Endothelial cell of umbilical vein (primary cell): Measurements from ENCODE around the gene OOSP4B. TPM values are rescaled to one million over a fixed set of nuclear protein-coding genes. Genes with fewer than 3 reads are reported as not detected.

Experiments
- BruUV-seq: library from RNA; stranded (reverse); fragments of 400-500 nt; replicated peaks from 2 replicates; lab custom pipeline; 2021; lab: Mats Ljungman, UMichigan
- CTCF ChIA-PET: fragments of 300-600, 350-600 bp; sonication (Branson Sonifier 250); formaldehyde crosslinking; loops from one replicate; lab custom pipeline; 2021; ENCODE audit warnings: antibody characterized with exemption, inconsistent platforms; lab: Charles Lee
- POLR2A ChIA-PET: fragments of 300-600, 350-600 bp; sonication (Branson Sonifier 250); formaldehyde crosslinking; loops from one replicate; lab custom pipeline; 2021; ENCODE audit warnings: antibody characterized with exemption, inconsistent platforms; lab: Charles Lee
- DNase-seq: peaks from one replicate; pipeline ENCODE4 v3.0.0-alpha.2; 2011; ENCODE audit warnings: low read depth, low spot score
- FAIRE-seq: peaks from 2 replicates; lab custom pipeline; 2011; peaks lifted over from hg19 to GRCh38; lab: Jason Lieb, UNC
- H2AFZ ChIP-seq: 2 replicates; pipeline ENCODE4 v1.6.0; 2012; ENCODE audit warnings: low read depth, low read length, control low read depth, inconsistent platforms
- H3K27ac ChIP-seq: 2 replicates; pipeline ENCODE4 v1.5.1; 2011; ENCODE audit warnings: low read depth, mild to moderate bottlenecking, control low read depth, low read length, moderate library complexity; ENCODE audit not compliant: insufficient read depth
- H3K27me3 ChIP-seq, 2 experiments: 2 replicates each; pipeline versions ENCODE4 v1.6.0 to v1.6.1; 2011; ENCODE audit warnings: low read length in 2 of 2, mixed read lengths in 1 of 2; ENCODE audit not compliant: control insufficient read depth in 2 of 2, insufficient read depth in 2 of 2
- H3K36me3 ChIP-seq, 2 experiments: 2 replicates in 1 of 2; 3 replicates in 1 of 2; pipeline ENCODE4 v1.5.1; 2011; ENCODE audit warnings: low read length in 2 of 2, mild to moderate bottlenecking in 1 of 2, moderate library complexity in 1 of 2; ENCODE audit not compliant: control insufficient read depth in 2 of 2, insufficient read depth in 2 of 2; ENCODE audit errors: extremely low read depth in 1 of 2
- H3K4me1 ChIP-seq: 3 replicates; pipeline ENCODE4 v1.5.1; 2011; ENCODE audit warnings: mild to moderate bottlenecking, low read length; ENCODE audit not compliant: control insufficient read depth, insufficient read depth; ENCODE audit errors: extremely low read depth
- H3K4me2 ChIP-seq: 2 replicates; pipeline ENCODE4 v1.6.1; 2011; ENCODE audit warnings: low read length, control low read depth, mixed read lengths; ENCODE audit not compliant: insufficient read depth
- H3K4me3 ChIP-seq, 3 experiments: fragments of 200-600 bp in 1 of 3; sonication (generic), shearing (Covaris generic) in 1 of 3; replicated peaks in 1 of 3; 2 replicates each; pipeline ENCODE4 v1.5.1; 2011 to 2016; ENCODE audit warnings: control low read depth in 3 of 3, low read length in 3 of 3, mild to moderate bottlenecking in 2 of 3, inconsistent platforms in 1 of 3, low read depth in 1 of 3, moderate library complexity in 1 of 3; ENCODE audit not compliant: insufficient read depth in 1 of 3
- H3K79me2 ChIP-seq: 2 replicates; pipeline ENCODE4 v1.6.0; 2012; ENCODE audit warnings: low read length, inconsistent platforms; ENCODE audit not compliant: control insufficient read depth, insufficient read depth
- H3K9ac ChIP-seq: replicated peaks from 2 replicates; pipeline ENCODE3; 2011; ENCODE audit warnings: low read length, control low read depth; ENCODE audit not compliant: insufficient read depth; ENCODE audit errors: extremely low read depth
- H3K9me1 ChIP-seq: replicated peaks from 3 replicates; pipeline ENCODE4 v1.6.0; 2011; ENCODE audit warnings: mild to moderate bottlenecking, low read length; ENCODE audit not compliant: control insufficient read depth, insufficient read depth; ENCODE audit errors: extremely low read depth
- H3K9me3 ChIP-seq: replicated peaks from 2 replicates; pipeline ENCODE4 v1.5.1; 2012; ENCODE audit warnings: low read length, inconsistent platforms; ENCODE audit not compliant: control insufficient read depth, insufficient read depth
- H4K20me1 ChIP-seq: replicated peaks from 2 replicates; pipeline ENCODE3; 2011; ENCODE audit warnings: mild to moderate bottlenecking, low read length; ENCODE audit not compliant: control insufficient read depth, insufficient read depth; ENCODE audit errors: extremely low read depth
- CTCF ChIP-seq, 2 donors: IDR thresholded peaks; 1 replicate in 1 of 2; 2 replicates in 1 of 2; pipeline ENCODE4 v1.5.1; 2011; ENCODE audit warnings: low read length in 2 of 2, mild to moderate bottlenecking in 2 of 2, moderate library complexity in 2 of 2, control low read depth in 1 of 2, inconsistent platforms in 1 of 2, low read depth in 1 of 2; ENCODE audit not compliant: insufficient read depth in 1 of 2; ENCODE audit errors: extremely low read depth in 1 of 2
- EZH2 ChIP-seq: IDR thresholded peaks from 2 replicates; pipeline ENCODE4 v1.6.1; 2012; ENCODE audit warnings: borderline replicate concordance, low read depth, mild to moderate bottlenecking, moderate library complexity, low read length, inconsistent platforms; ENCODE audit not compliant: severe bottlenecking
- FOS ChIP-seq: IDR thresholded peaks from 2 replicates; pipeline ENCODE4 v1.6.1; 2011; ENCODE audit warnings: mild to moderate bottlenecking, low read length, moderate library complexity, borderline replicate concordance; ENCODE audit not compliant: insufficient read depth
- GATA2 ChIP-seq: IDR thresholded peaks from 2 replicates; pipeline ENCODE4 v1.7.0; 2011; ENCODE audit warnings: low read depth, mild to moderate bottlenecking, moderate library complexity, mixed read lengths, low read length; ENCODE audit not compliant: insufficient read length, insufficient read depth
- JUN ChIP-seq: IDR thresholded peaks from 2 replicates; pipeline ENCODE4 v1.6.1; 2011; ENCODE audit warnings: borderline replicate concordance, low read depth; ENCODE audit not compliant: insufficient read length, insufficient read depth
- MYC ChIP-seq: IDR thresholded peaks from one replicate; pipeline ENCODE4 v1.6.1; 2011; ENCODE audit warnings: mild to moderate bottlenecking, low read depth, low read length
- POLR2A ChIP-seq: IDR thresholded peaks from 2 replicates; pipeline ENCODE4 v1.6.1; 2012; ENCODE audit warnings: low read depth, mild to moderate bottlenecking, control low read depth, low read length
- POLR2AphosphoS5 ChIP-seq: IDR thresholded peaks from 2 replicates; pipeline ENCODE4 v1.6.1; 2012; ENCODE audit warnings: low read depth, mild to moderate bottlenecking, control low read depth, low read length, moderate library complexity; ENCODE audit not compliant: insufficient read depth
- dilution Hi-C: fragments of 300-500 bp; cut with MboI; formaldehyde crosslinking; loops from one replicate; pipeline ENCODE4 v1.15.0; 2019; ENCODE audit warnings: low sequenced_read_pairs; ENCODE audit not compliant: extremely low pct_ligation_motif_present
- intact Hi-C: fragments of 100-400 bp; cut with micrococcal nuclease; formaldehyde crosslinking; loops from one replicate; pipeline ENCODE4 v1.10.0; 2022
- polyA plus RNA-seq, 4 experiments: library from polyadenylated mRNA; depleted of rRNA in 3 of 4; stranded (reverse) in 3 of 4; unstranded in 1 of 4; fragments of >200 nt; gene quantifications; 2 replicates each; pipeline versions ENCODE4 v1.2.1 to v1.2.3, GENCODE V29; 2011 to 2012; ENCODE audit warnings: missing spikeins in 1 of 4
- total RNA-seq: library from RNA; stranded (reverse); gene quantifications from 2 replicates; pipeline ENCODE4 v1.2.3, GENCODE V29; 2021
- TF ChIP-seq, protein P1 (sequence below): IDR thresholded peaks from 2 replicates; pipeline ENCODE4 v1.6.1; 2011; ENCODE audit not compliant: insufficient read depth, insufficient read length

OOSP4B gene
- total and polyA plus RNA-seq, 2 donors (not counting 3 experiments of a cell fraction or from before 2014, with no cell fraction given): not detected

- H3K4me1 ChIP-seq: no peaks in the 10 kb centered on the region
- dilution Hi-C loops (no loop called here), intact Hi-C loops (no loop called here)
- H3K9ac ChIP-seq: no peak overlapping the region
- CTCF ChIA-PET: no interaction called here
- no peak for FAIRE-seq
- TF ChIP-seq, protein P1, sequence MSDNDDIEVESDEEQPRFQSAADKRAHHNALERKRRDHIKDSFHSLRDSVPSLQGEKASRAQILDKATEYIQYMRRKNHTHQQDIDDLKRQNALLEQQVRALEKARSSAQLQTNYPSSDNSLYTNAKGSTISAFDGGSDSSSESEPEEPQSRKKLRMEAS: no peak
- TF ChIP-seq FOS (no peak), JUN (no peak), MYC (no peak), CTCF (IDR thresholded peaks at IDR 0.05; ENCODE audit: extremely low read depth in 1 of 2, insufficient read depth in 1 of 2, low read depth in 1 of 2, low read length in 2 of 2) (no peak), EZH2 (no peak), POLR2AphosphoS5 (no peak), POLR2A (no peak), GATA2 (no peak)
- no peaks in the 10 kb centered on the region for H4K20me1 ChIP-seq
- DNase-seq: no peak
- no peak overlapping the region for H3K4me3 ChIP-seq
- no peak overlapping the region for H2AFZ ChIP-seq
- H3K9me3 ChIP-seq: no peaks in the 10 kb centered on the region
- no peak overlapping the region for H3K4me2 ChIP-seq
- POLR2A ChIA-PET: no interaction called here
- H3K36me3 ChIP-seq: no peaks in the 10 kb centered on the region
- no TSS peak for BruUV-seq
- H3K9me1 ChIP-seq: no peaks in the 10 kb centered on the region
- H3K79me2 ChIP-seq: no peaks in the 10 kb centered on the region
- peaks cover 0 to 2% of the 10 kb centered on the region in 2 experiments for H3K27me3 ChIP-seq
- no peak overlapping the region for H3K27ac ChIP-seq
These were observed 26.6 kb upstream of the OOSP4B start for GRCh38 chr11:59990421-59990820.
